ENCODE data around the gene ZNF550. TPM values are rescaled to one million over a fixed set of nuclear protein-coding genes. Genes with fewer than 3 reads are reported as not detected.

Gene ZNF550
- total and polyA plus RNA-seq, 2 of the 13 experiments (the other 11 are each of a cell fraction or from before 2014, with no cell fraction given) = 8.6 to 9.1 TPM

- TF ChIP-seq, protein P1, sequence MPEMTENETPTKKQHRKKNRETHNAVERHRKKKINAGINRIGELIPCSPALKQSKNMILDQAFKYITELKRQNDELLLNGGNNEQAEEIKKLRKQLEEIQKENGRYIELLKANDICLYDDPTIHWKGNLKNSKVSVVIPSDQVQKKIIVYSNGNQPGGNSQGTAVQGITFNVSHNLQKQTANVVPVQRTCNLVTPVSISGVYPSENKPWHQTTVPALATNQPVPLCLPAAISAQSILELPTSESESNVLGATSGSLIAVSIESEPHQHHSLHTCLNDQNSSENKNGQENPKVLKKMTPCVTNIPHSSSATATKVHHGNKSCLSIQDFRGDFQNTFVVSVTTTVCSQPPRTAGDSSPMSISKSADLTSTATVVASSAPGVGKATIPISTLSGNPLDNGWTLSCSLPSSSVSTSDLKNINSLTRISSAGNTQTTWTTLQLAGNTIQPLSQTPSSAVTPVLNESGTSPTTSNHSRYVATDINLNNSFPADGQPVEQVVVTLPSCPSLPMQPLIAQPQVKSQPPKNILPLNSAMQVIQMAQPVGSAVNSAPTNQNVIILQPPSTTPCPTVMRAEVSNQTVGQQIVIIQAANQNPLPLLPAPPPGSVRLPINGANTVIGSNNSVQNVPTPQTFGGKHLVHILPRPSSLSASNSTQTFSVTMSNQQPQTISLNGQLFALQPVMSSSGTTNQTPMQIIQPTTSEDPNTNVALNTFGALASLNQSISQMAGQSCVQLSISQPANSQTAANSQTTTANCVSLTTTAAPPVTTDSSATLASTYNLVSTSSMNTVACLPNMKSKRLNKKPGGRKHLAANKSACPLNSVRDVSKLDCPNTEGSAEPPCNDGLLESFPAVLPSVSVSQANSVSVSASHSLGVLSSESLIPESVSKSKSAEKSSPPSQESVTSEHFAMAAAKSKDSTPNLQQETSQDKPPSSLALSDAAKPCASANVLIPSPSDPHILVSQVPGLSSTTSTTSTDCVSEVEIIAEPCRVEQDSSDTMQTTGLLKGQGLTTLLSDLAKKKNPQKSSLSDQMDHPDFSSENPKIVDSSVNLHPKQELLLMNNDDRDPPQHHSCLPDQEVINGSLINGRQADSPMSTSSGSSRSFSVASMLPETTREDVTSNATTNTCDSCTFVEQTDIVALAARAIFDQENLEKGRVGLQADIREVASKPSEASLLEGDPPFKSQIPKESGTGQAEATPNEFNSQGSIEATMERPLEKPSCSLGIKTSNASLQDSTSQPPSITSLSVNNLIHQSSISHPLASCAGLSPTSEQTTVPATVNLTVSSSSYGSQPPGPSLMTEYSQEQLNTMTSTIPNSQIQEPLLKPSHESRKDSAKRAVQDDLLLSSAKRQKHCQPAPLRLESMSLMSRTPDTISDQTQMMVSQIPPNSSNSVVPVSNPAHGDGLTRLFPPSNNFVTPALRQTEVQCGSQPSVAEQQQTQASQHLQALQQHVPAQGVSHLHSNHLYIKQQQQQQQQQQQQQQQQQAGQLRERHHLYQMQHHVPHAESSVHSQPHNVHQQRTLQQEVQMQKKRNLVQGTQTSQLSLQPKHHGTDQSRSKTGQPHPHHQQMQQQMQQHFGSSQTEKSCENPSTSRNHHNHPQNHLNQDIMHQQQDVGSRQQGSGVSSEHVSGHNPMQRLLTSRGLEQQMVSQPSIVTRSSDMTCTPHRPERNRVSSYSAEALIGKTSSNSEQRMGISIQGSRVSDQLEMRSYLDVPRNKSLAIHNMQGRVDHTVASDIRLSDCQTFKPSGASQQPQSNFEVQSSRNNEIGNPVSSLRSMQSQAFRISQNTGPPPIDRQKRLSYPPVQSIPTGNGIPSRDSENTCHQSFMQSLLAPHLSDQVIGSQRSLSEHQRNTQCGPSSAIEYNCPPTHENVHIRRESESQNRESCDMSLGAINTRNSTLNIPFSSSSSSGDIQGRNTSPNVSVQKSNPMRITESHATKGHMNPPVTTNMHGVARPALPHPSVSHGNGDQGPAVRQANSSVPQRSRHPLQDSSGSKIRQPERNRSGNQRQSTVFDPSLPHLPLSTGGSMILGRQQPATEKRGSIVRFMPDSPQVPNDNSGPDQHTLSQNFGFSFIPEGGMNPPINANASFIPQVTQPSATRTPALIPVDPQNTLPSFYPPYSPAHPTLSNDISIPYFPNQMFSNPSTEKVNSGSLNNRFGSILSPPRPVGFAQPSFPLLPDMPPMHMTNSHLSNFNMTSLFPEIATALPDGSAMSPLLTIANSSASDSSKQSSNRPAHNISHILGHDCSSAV (CRISPR knock-in tag; IDR thresholded peaks at IDR 0.05; ENCODE audit: borderline replicate concordance) = no peak
- no peak for TF ChIP-seq REL (CRISPR knock-in tag; conservative IDR thresholded peaks at IDR 0.05)
- 0 out of 2 replicates have a peak, but pooled peaks have one; percentile 28 for TF ChIP-seq ZNF709 (CRISPR knock-in tag; IDR thresholded peaks at IDR 0.05)
- no peak for TF ChIP-seq SIX4 (CRISPR knock-in tag; IDR thresholded peaks at IDR 0.05)
- TF ChIP-seq THAP11 (CRISPR knock-in tag; IDR thresholded peaks at IDR 0.05) = peak; percentile 96
- no peak for TF ChIP-seq DZIP1 (CRISPR knock-in tag; IDR thresholded peaks at IDR 0.05)
- no peak for TF ChIP-seq ZNF407 (CRISPR knock-in tag; IDR thresholded peaks at IDR 0.05; ENCODE audit: not compliant biosample characterization)
These were observed 24.1 kb upstream of the ZNF550 start, which contains the start of gene ZIK1 (continued) for GRCh38 chr19:57583521-57584416.

Data from HepG2 (cell line).